ENCODE results near the gene AMBP. TPM values are rescaled to one million over a fixed set of nuclear protein-coding genes. Genes with fewer than 3 reads are reported as not detected.

Gene AMBP
- total and polyA plus RNA-seq, 2 donors (not counting 1 experiment from before 2014, with no cell fraction given) = not detected

GRCh38 chr9:114123031-114123977, 45.2 kb upstream of the AMBP start:
- H3K9me3 ChIP-seq (ENCODE audit: control extremely low read depth in 1 of 3, control insufficient read depth in 2 of 3, insufficient read depth in 1 of 3, low read length in 2 of 3) = peaks cover 1 to 13% (median 7%) of the 10 kb centered on the region in 3 donors
- WGBS (ENCODE audit: insufficient coverage) = 85% methylated on average over 9 of the region's 9 CpGs
- POLR2A ChIA-PET = no interaction called here
- no peak overlapping the region for H3K27ac ChIP-seq (ENCODE audit: low read length in 2 of 2)
- CTCF ChIA-PET = no interaction called here
- Mint-ChIP-seq H3K4me3 (no peak overlapping the region), H3K27ac (no peak overlapping the region), H3K9me3 (ENCODE audit: insufficient read depth) (peaks cover 8% of the 10 kb centered on the region), H3K27me3 (peaks cover 23% of the 10 kb centered on the region), H3K4me1 (no peaks in the 10 kb centered on the region)
- no peak overlapping the region for H3K4me2 ChIP-seq (replicated peaks; ENCODE audit: low read depth, low read length, poor library complexity, severe bottlenecking)
- H3K36me3 ChIP-seq (replicated peaks in 1 of 2; ENCODE audit: control extremely low read depth in 1 of 2, control insufficient read depth in 1 of 2, extremely low read depth in 1 of 2, insufficient read depth in 2 of 2, low read length in 1 of 2) = no peaks in the 10 kb centered on the region
- TF ChIP-seq CTCF (IDR thresholded peaks at IDR 0.05) (no peak), EZH2 (IDR thresholded peaks at IDR 0.05; ENCODE audit: borderline replicate concordance, insufficient read depth, low read depth, low read length, poor library complexity, severe bottlenecking) (no peak)
- H3K27me3 ChIP-seq (replicated peaks in 1 of 4; ENCODE audit: control extremely low read depth in 1 of 4, control insufficient read depth in 3 of 4, insufficient read depth in 4 of 4, low read length in 3 of 4) = no peaks in the 10 kb centered on the region
- H3K4me3 ChIP-seq (ENCODE audit: control extremely low read depth in 1 of 5, extremely low read depth in 1 of 5, insufficient read depth in 1 of 5, low read depth in 2 of 5, low read length in 4 of 5) = no peak overlapping the region
- ATAC-seq (ENCODE audit: low read depth) (no peak), DNase-seq (no peak)
- H3K4me1 ChIP-seq (ENCODE audit: control insufficient read depth in 2 of 2, insufficient read depth in 2 of 2, low read length in 2 of 2) = no peaks in the 10 kb centered on the region
- no peaks in the 10 kb centered on the region for H3K79me2 ChIP-seq (ENCODE audit: control insufficient read depth, insufficient read depth, low read length)
- intact Hi-C loops (cut with micrococcal nuclease) = no loop called here
- no peak overlapping the region for H2AFZ ChIP-seq (ENCODE audit: insufficient read depth, low read depth, low read length, poor library complexity, severe bottlenecking)
- H4K20me1 ChIP-seq (ENCODE audit: control insufficient read depth, insufficient read depth, low read length, poor library complexity, severe bottlenecking) = no peaks in the 10 kb centered on the region
- no peak overlapping the region for H3K9ac ChIP-seq (ENCODE audit: low read length)
